Measurements from ENCODE around the gene LPAR5.
A peak's percentile ranks its signal among the peaks of the same experiment; 100 is the strongest.

DNA sequence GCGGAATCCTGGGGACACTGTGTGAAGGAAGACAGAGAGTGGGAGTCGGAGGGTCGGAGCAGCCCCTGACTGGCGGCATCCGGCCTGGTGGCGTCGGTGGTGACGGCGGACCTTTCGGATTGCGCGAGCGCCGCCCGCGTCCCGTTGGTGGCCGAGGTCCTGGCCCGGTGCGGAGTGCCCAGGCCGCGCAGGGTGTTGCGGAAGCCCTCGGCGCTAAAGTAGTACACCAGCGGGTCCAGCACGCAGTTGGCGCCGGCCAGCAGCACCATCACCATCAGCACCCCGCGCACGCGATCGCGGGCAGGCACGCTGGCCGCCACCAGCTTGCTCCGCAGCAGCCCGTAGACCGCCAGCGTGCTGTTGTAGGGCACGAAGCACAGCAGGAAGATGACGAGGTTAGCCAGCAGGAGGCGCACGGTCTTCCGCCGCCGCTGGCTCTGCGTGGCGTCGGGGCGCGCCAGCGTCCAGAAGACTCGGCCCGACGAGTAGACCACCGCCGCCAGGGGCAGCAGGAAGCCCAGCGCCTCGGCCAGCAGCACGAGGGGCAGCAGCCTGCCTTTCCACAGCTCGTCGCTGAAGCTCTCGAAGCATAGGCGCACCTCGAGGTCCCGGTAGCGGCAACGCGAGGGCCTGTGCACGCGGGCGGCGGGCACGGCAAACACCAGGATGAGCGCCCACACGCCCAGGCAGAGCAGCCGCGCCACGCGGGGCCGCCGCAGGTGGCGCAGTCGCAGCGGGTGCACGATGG is 15.4 kb downstream of the LPAR5 start:
- peak; percentile 34 to 59 (median 41) for TF ChIP-seq CTCF (IDR thresholded peaks at IDR 0.05)
- no peak for TF ChIP-seq POLR2A (IDR thresholded peaks at IDR 0.05)
